ENCODE measurements around the gene SLC28A1. TPM values are rescaled to one million over a fixed set of nuclear protein-coding genes. Genes with fewer than 3 reads are reported as not detected.

The SLC28A1 gene
- total and polyA plus RNA-seq, 2 experiments from 2014 or later: not detected

GRCh38 chr15:84961114-84961452 lies 76.6 kb downstream of the SLC28A1 start:
- Histone ChIP-seq H3K27me3 (replicated peaks; ENCODE audit: insufficient read depth) (no peaks in the 10 kb centered on the region), H3K36me3 (ENCODE audit: low read depth) (no peaks in the 10 kb centered on the region), H3K9me3 (ENCODE audit: low read depth) (no peaks in the 10 kb centered on the region), H3K4me1 (ENCODE audit: insufficient read depth) (no peaks in the 10 kb centered on the region; the same call in 1 of the 2 replicates), H3K79me2 (ENCODE audit: insufficient read depth) (no peaks in the 10 kb centered on the region), H3K4me2 (ENCODE audit: unreplicated experiment) (no peak overlapping the region), H3K27ac (no peak overlapping the region), H3K9ac (no peak overlapping the region), H2AFZ (no peak overlapping the region), H3K4me3 (no peak overlapping the region), H4K20me1 (ENCODE audit: insufficient read depth) (no peaks in the 10 kb centered on the region), H3K9me2 (ENCODE audit: insufficient read depth) (no peaks in the 10 kb centered on the region), H3F3A (ENCODE audit: insufficient read depth) (no peaks in the 10 kb centered on the region)
- in situ Hi-C loops (cut with MboI): loop anchor here (25.0 kb wide), 1 partner anchor 326 kb away; no protein-coding TSS in a partner anchor
- peak; percentile 42 for DNase-seq
- TF ChIP-seq EZH2phosphoT487 (IDR thresholded peaks at IDR 0.05; ENCODE audit: insufficient read depth, low read depth): no peak
- no peak for TF ChIP-seq EZH2 (IDR thresholded peaks at IDR 0.05; ENCODE audit: insufficient read depth, poor library complexity, severe bottlenecking)
- 63 to 69% methylated on average over 3 of the region's 3 CpGs for WGBS, 2 experiments (ENCODE audit: low coverage in 1 of 2, low lambda C conversion rate in 2 of 2, missing lambda C conversion rate in 2 of 2)

DNA sequence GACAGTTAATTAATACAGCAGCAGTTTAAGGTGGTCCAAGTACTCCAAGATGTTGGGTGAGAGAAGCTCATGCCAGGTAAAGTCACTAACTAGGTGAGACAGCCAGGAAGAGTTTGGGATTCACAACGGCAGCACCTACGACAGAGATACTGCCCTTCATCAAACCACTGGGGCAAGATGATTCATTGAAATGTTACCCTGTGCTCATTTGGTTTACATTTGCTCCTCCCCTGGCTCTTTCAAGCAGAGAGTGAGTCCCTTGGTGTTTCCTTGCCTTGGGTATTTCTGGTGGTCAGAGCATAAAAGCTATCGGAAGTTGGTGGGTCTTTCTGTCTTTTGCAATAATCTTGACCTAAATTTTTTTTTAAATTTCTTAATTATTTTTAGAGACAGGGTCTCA lies 77.2 kb downstream of the SLC28A1 start:
- H3K9me2 ChIP-seq (ENCODE audit: insufficient read depth): no peaks in the 10 kb centered on the region
- H4K20me1 ChIP-seq (ENCODE audit: insufficient read depth): no peaks in the 10 kb centered on the region
- no peaks in the 10 kb centered on the region for H3K79me2 ChIP-seq (ENCODE audit: insufficient read depth)
- no peak overlapping the region for H3K27ac ChIP-seq
- no peak overlapping the region for H2AFZ ChIP-seq
- no peak overlapping the region for H3K4me3 ChIP-seq
- H3K4me2 ChIP-seq (ENCODE audit: unreplicated experiment): no peak overlapping the region
- H3F3A ChIP-seq (ENCODE audit: insufficient read depth): no peaks in the 10 kb centered on the region
- DNase-seq: no peak
- no peaks in the 10 kb centered on the region for H3K9me3 ChIP-seq (ENCODE audit: low read depth)
- no peaks in the 10 kb centered on the region for H3K27me3 ChIP-seq (replicated peaks; ENCODE audit: insufficient read depth)
- WGBS, 2 experiments (ENCODE audit: low coverage in 1 of 2, low lambda C conversion rate in 2 of 2, missing lambda C conversion rate in 2 of 2): 70 to 76% methylated on average over 3 of the region's 3 CpGs
- no peaks in the 10 kb centered on the region for H3K36me3 ChIP-seq (ENCODE audit: low read depth)
- H3K9ac ChIP-seq: no peak overlapping the region
- no peaks in the 10 kb centered on the region; the same call in 1 of the 2 replicates for H3K4me1 ChIP-seq (ENCODE audit: insufficient read depth)
- no peak for TF ChIP-seq EZH2 (IDR thresholded peaks at IDR 0.05; ENCODE audit: insufficient read depth, poor library complexity, severe bottlenecking)
- no peak for TF ChIP-seq EZH2phosphoT487 (IDR thresholded peaks at IDR 0.05; ENCODE audit: insufficient read depth, low read depth)
- in situ Hi-C loops (cut with MboI): loop anchor here (25.0 kb wide), 1 partner anchor 326 kb away; no protein-coding TSS in a partner anchor

DNA sequence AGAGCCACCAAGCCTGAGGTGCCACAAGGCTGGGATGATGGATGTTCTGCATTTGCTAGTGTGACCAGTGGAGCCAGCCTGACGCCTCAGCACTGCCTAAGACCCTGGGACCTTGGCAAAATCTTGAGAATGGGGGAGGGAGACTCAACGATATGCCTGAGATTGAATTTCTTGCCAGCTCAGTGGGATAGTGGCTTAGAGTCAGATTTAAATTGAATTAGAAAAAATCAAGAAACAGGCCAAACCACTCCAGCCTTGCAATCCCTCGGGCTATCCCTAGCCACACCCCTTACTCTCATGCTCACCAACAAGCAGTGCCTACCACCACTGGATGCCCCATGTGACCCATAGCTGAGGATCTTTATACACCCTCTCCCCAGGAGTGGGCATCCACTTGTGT lies 78.5 kb downstream of the SLC28A1 start:
- Histone ChIP-seq H3K4me3 (no peak overlapping the region), H4K20me1 (ENCODE audit: insufficient read depth) (no peaks in the 10 kb centered on the region), H3F3A (ENCODE audit: insufficient read depth) (no peaks in the 10 kb centered on the region), H3K9ac (no peak overlapping the region), H3K9me3 (ENCODE audit: low read depth) (no peaks in the 10 kb centered on the region), H3K27ac (no peak overlapping the region), H3K4me1 (ENCODE audit: insufficient read depth) (no peaks in the 10 kb centered on the region; the same call in 1 of the 2 replicates), H3K36me3 (ENCODE audit: low read depth) (no peaks in the 10 kb centered on the region), H3K27me3 (replicated peaks; ENCODE audit: insufficient read depth) (no peaks in the 10 kb centered on the region), H3K4me2 (ENCODE audit: unreplicated experiment) (no peak overlapping the region), H3K79me2 (ENCODE audit: insufficient read depth) (no peaks in the 10 kb centered on the region), H3K9me2 (ENCODE audit: insufficient read depth) (no peaks in the 10 kb centered on the region), H2AFZ (no peak overlapping the region)
- TF ChIP-seq EZH2phosphoT487 (IDR thresholded peaks at IDR 0.05; ENCODE audit: insufficient read depth, low read depth) (no peak), EZH2 (IDR thresholded peaks at IDR 0.05; ENCODE audit: insufficient read depth, poor library complexity, severe bottlenecking) (no peak)
- in situ Hi-C loops (cut with MboI): loop anchor here (25.0 kb wide), 1 partner anchor 324 kb away; no protein-coding TSS in a partner anchor
- DNase-seq: no peak
- 73 to 75% methylated on average over 3 of the region's 3 CpGs for WGBS, 2 experiments (ENCODE audit: low coverage in 1 of 2, low lambda C conversion rate in 2 of 2, missing lambda C conversion rate in 2 of 2)

DNA sequence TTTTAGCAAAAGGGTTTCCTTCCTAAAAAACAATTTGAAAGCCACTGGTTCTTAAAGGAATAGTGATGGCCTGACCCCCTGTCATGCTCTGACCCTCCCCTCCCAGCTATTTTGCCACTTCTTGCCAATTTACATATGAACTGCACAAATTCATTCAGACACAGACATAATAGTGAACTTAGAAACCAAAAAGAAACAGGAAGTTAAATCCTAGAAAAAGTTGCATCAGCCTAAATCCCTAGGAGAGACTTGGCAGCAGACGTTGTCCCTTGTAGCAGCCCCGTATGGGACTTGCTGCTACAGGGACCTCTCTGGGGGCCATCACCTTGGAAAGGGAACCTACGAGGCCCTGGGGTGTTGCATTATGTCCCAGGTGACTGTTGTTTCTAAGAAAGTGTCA lies 82.9 kb downstream of the SLC28A1 start:
- H3K79me2 ChIP-seq (ENCODE audit: insufficient read depth): no peaks in the 10 kb centered on the region
- no peaks in the 10 kb centered on the region for H3K4me1 ChIP-seq (ENCODE audit: insufficient read depth)
- no peak overlapping the region for H3K4me2 ChIP-seq (ENCODE audit: unreplicated experiment)
- 31 to 39% methylated on average over 3 of the region's 3 CpGs for WGBS, 2 experiments (ENCODE audit: low coverage in 1 of 2, low lambda C conversion rate in 2 of 2, missing lambda C conversion rate in 2 of 2)
- no peak overlapping the region for H3K9ac ChIP-seq
- H3K27ac ChIP-seq: no peak overlapping the region
- H3K9me3 ChIP-seq (ENCODE audit: low read depth): no peaks in the 10 kb centered on the region
- no peaks in the 10 kb centered on the region for H3F3A ChIP-seq (ENCODE audit: insufficient read depth)
- TF ChIP-seq EZH2 (IDR thresholded peaks at IDR 0.05; ENCODE audit: insufficient read depth, poor library complexity, severe bottlenecking) (no peak), EZH2phosphoT487 (IDR thresholded peaks at IDR 0.05; ENCODE audit: insufficient read depth, low read depth) (no peak)
- DNase-seq: no peak
- no peaks in the 10 kb centered on the region for H3K27me3 ChIP-seq (replicated peaks; ENCODE audit: insufficient read depth)
- H3K9me2 ChIP-seq (ENCODE audit: insufficient read depth): no peaks in the 10 kb centered on the region
- H3K4me3 ChIP-seq: no peak overlapping the region
- no peaks in the 10 kb centered on the region for H4K20me1 ChIP-seq (ENCODE audit: insufficient read depth)
- H2AFZ ChIP-seq: peak overlapping the region; percentile 70
- in situ Hi-C loops (cut with MboI): loop anchor here (25.0 kb wide), 1 partner anchor 320 kb away; no protein-coding TSS in a partner anchor
- H3K36me3 ChIP-seq (ENCODE audit: low read depth): no peaks in the 10 kb centered on the region

DNA sequence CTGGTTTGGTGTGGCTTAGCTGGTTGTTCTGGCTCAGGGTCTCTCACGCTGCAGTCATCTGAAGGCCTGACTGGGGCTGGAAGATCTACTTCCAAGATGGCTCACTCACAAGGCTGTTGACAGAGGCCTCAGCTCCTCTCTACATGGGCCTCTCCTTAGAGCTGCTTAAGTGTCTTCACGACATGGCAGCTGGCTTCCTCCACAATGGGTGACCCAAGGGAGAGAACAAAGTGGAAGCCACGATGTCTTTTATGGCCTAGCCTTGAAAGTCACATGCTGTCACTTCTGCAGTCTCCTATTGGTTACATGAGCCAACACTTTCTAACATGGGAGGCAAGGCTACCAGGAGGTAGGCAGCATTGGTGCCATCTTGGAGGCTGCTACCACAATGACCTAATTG lies 83.8 kb downstream of the SLC28A1 start:
- no peak overlapping the region for H3K27ac ChIP-seq
- 73 to 76% methylated on average over 3 of the region's 3 CpGs for WGBS, 2 experiments (ENCODE audit: low coverage in 1 of 2, low lambda C conversion rate in 2 of 2, missing lambda C conversion rate in 2 of 2)
- H3K9ac ChIP-seq: no peak overlapping the region
- H3K4me2 ChIP-seq (ENCODE audit: unreplicated experiment): no peak overlapping the region
- no peaks in the 10 kb centered on the region for H4K20me1 ChIP-seq (ENCODE audit: insufficient read depth)
- no peaks in the 10 kb centered on the region for H3K27me3 ChIP-seq (replicated peaks; ENCODE audit: insufficient read depth)
- H3K4me3 ChIP-seq: no peak overlapping the region
- no peak overlapping the region for H2AFZ ChIP-seq
- no peak for DNase-seq
- H3K9me2 ChIP-seq (ENCODE audit: insufficient read depth): no peaks in the 10 kb centered on the region
- no peaks in the 10 kb centered on the region for H3K79me2 ChIP-seq (ENCODE audit: insufficient read depth)
- no peaks in the 10 kb centered on the region for H3K9me3 ChIP-seq (ENCODE audit: low read depth)
- TF ChIP-seq EZH2 (IDR thresholded peaks at IDR 0.05; ENCODE audit: insufficient read depth, poor library complexity, severe bottlenecking) (no peak), EZH2phosphoT487 (IDR thresholded peaks at IDR 0.05; ENCODE audit: insufficient read depth, low read depth) (no peak)
- no peaks in the 10 kb centered on the region for H3K4me1 ChIP-seq (ENCODE audit: insufficient read depth)
- in situ Hi-C loops (cut with MboI): loop anchor here (25.0 kb wide), 1 partner anchor 319 kb away; no protein-coding TSS in a partner anchor
- H3F3A ChIP-seq (ENCODE audit: insufficient read depth): no peaks in the 10 kb centered on the region
- no peaks in the 10 kb centered on the region for H3K36me3 ChIP-seq (ENCODE audit: low read depth)

All from GM23248 (cell line).